K562 (cell line): ENCODE results near the gene NFAM1.

Source experiments
- CHD2 ChIP-seq: IDR thresholded peaks from 2 replicates; pipeline ENCODE4 v1.6.1; 2011; ENCODE audit warnings: low read depth, low read length
- ETV6 ChIP-seq, 3 experiments: fragments of 150-350 bp in 1 of 3; sonication (generic) in 1 of 3; formaldehyde crosslinking in 1 of 3; IDR thresholded peaks; 2 replicates each; pipeline versions ENCODE4 v1.6.1 to v1.8.0; 2014 to 2022; ENCODE audit warnings: borderline replicate concordance in 2 of 3, low read depth in 2 of 3, antibody characterized with exemption in 1 of 3, low read length in 1 of 3, mild to moderate bottlenecking in 1 of 3, missing genetic modification reagents in 1 of 3
- JUN ChIP-seq, 2 experiments: sonication (generic) in 1 of 2; formaldehyde crosslinking in 1 of 2; IDR thresholded peaks; 2 replicates each; pipeline versions ENCODE4 v1.6.1 to v1.8.0; 2012 to 2022; ENCODE audit warnings: borderline replicate concordance in 2 of 2, mild to moderate bottlenecking in 2 of 2, improper control_type of control experiment in 1 of 2, low read depth in 1 of 2, low read length in 1 of 2, missing genetic modification reagents in 1 of 2
- TEAD4 ChIP-seq, 2 experiments: sonication (generic) in 1 of 2; formaldehyde crosslinking in 1 of 2; IDR thresholded peaks; 2 replicates each; pipeline versions ENCODE4 v1.6.1 to v1.8.0; 2012 to 2022; ENCODE audit warnings: borderline replicate concordance in 1 of 2, inconsistent platforms in 1 of 2, low read length in 1 of 2, mild to moderate bottlenecking in 1 of 2, missing genetic modification reagents in 1 of 2

DNA sequence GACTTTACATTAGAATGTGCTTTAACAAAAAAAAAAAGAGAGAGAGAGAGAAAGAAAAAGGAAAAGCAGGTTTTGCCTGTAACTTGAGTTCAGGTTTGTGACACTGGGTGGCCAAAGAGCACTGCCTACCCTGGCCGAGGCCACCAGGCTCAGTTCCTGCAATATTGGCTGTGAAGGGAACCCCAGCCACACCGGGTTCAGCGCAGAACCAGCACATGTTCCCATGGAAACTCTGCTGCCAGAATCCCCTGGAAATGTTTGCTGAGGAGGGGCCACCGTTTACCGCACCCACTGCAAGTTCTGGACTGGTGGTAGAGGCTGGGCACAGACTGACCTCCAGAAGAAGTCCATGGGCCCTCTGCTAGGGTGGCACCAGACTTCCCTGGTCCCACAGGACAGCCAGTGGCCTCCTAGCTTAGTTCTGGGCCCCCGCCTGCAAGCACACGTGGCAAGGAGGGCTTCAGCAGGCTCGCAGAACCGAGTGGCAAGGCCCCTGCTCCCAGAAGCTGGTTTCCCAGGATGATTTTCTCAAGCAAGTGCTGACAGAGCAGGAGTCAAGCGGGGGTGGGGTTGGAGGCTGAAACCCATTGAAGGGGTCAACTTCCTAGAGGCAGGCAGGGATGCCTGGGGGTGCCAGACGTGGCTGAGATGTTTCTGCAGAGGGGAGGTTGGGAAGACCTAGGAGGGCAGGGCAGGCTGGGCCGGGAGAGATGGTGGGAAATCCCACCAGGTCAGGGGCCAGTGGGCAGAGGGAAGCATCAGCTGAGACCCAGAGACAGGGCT lies 51.2 kb downstream of the NFAM1 start:
- TF ChIP-seq ETV6 (IDR thresholded peaks at IDR 0.05; ENCODE audit: borderline replicate concordance in 1 of 2, low read depth in 2 of 2, low read length in 1 of 2) = no peak
- no peak for TF ChIP-seq ETV6 (CRISPR knock-in tag; IDR thresholded peaks at IDR 0.05; ENCODE audit: borderline replicate concordance)
- TF ChIP-seq TEAD4 (IDR thresholded peaks at IDR 0.05; ENCODE audit: low read length) = no peak
- TF ChIP-seq TEAD4 (CRISPR knock-in tag; IDR thresholded peaks at IDR 0.05; ENCODE audit: borderline replicate concordance) = no peak
- TF ChIP-seq JUN (IDR thresholded peaks at IDR 0.05; ENCODE audit: borderline replicate concordance, low read depth, low read length) = no peak
- TF ChIP-seq JUN (CRISPR knock-in tag; IDR thresholded peaks at IDR 0.05; ENCODE audit: borderline replicate concordance) = no peak
- TF ChIP-seq CHD2 = no peak
